ENCODE data around the gene LIPG. TPM values are rescaled to one million over a fixed set of nuclear protein-coding genes. Genes with fewer than 3 reads are reported as not detected.

LIPG gene
- total RNA-seq, 1 experiment from 2014 or later: 5.5 TPM

DNA sequence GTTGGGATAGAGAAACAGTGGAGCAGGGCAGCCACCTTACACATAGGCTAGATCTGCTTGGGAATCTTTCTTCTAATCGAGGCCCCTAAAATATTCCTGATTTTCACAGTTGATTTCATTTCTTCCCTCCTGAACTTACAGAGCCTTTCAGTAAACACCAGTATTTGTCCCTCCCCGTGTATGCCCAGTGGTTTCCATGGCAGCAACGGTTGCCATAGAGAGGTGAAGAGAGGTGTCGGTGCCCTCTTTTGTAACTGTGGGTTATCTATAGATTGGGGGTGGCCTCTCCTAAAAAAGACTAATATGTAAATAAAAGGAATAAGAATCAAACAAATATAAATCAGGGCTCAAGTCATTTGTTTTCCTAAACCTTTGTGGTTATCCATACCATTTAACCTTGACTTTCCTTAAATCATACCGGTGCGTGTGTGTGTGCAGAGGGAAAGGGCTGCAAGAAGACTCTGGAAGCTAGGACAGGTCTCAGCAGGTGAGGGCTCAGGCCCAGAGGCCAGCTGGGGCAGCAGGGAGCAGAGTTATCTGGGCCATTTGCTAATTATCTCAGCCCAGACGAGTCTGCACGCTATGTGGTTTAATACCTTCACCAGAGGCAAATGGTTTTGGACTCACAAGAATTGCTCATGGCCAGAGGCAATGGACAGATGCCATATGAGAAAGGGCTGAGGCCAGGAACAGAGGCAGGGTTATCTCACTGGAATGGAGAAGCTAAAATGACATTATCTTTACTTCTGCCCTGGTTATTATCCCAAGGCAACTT is 35.5 kb downstream of the LIPG start:
- no peaks in the 10 kb centered on the region for H3K36me3 ChIP-seq (replicated peaks; ENCODE audit: control insufficient read depth, insufficient read depth, low read length)
- no peak for DNase-seq
- H3K4me3 ChIP-seq (ENCODE audit: insufficient read depth, low read depth, low read length): no peak overlapping the region
- no peaks in the 10 kb centered on the region for H3K27me3 ChIP-seq (ENCODE audit: control insufficient read depth, insufficient read depth, low read length)

DNA sequence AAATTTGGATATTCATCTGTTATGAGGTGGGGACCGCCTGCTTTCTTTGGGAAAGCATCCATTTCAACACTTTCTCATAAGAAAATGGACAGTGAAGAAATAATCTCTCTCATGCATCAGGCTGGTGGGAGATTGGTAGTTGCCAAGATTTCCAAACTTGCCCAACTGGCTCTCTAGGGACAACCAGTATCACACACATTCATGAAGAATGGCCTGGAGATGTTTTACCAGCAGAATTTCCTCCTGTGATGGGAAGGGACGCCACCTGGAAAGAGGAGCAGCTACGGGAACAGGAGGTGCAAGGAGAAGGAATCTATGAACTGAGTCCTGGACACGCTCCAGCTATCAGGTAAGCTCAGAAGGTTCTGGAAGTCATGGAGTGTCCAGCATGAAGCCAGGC is 39.4 kb downstream of the LIPG start:
- Histone ChIP-seq H3K27me3 (ENCODE audit: control insufficient read depth, insufficient read depth, low read length) (no peaks in the 10 kb centered on the region), H3K36me3 (replicated peaks; ENCODE audit: control insufficient read depth, insufficient read depth, low read length) (no peaks in the 10 kb centered on the region), H3K4me3 (ENCODE audit: insufficient read depth, low read depth, low read length) (no peak overlapping the region)
- DNase-seq: no peak

DNA sequence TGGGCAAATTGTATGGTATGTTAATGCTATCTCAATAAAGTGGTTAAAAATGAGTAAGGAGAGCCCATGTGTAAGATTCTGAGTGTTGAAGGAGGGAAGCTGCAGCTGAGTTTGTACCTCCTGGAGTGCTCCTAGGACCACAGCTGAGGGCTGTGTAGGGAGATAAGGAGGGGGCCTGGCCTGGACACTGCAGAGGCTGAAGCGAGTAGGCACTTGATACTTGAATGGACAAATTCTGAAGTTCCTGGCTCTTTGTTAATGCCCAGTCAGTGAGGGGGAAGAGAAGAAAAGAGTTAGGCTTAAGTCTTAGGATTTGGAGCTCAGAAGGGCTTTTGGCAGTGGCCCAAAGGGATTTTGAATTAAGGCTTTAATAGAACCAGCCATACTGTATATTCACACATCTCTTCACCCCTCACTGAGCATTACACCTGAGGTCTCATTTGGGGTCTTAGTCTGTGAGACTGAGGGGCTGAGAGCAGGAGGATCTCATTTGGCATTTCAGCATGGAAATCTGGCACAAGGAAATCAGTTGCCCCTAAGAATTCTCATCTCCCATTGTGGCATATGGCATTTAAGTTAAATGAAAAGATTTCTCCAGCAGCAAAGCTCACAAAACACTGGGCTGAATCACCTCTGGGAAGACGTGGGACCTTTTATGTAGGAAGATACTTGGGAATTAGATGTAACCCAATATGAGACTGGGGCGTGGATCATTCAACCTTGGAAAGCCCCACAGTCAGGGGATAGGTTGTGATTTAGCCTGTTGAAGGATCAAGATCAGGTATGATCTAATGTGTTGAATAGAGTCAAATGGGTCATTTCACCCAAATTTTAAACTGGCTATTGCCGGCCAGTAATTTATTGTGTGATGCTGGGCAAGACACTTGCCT is 46.8 kb downstream of the LIPG start:
- DNase-seq: no peak
- Histone ChIP-seq H3K27me3 (ENCODE audit: control insufficient read depth, insufficient read depth, low read length) (no peaks in the 10 kb centered on the region), H3K4me3 (ENCODE audit: insufficient read depth, low read depth, low read length) (no peak overlapping the region), H3K36me3 (replicated peaks; ENCODE audit: control insufficient read depth, insufficient read depth, low read length) (no peaks in the 10 kb centered on the region)

DNA sequence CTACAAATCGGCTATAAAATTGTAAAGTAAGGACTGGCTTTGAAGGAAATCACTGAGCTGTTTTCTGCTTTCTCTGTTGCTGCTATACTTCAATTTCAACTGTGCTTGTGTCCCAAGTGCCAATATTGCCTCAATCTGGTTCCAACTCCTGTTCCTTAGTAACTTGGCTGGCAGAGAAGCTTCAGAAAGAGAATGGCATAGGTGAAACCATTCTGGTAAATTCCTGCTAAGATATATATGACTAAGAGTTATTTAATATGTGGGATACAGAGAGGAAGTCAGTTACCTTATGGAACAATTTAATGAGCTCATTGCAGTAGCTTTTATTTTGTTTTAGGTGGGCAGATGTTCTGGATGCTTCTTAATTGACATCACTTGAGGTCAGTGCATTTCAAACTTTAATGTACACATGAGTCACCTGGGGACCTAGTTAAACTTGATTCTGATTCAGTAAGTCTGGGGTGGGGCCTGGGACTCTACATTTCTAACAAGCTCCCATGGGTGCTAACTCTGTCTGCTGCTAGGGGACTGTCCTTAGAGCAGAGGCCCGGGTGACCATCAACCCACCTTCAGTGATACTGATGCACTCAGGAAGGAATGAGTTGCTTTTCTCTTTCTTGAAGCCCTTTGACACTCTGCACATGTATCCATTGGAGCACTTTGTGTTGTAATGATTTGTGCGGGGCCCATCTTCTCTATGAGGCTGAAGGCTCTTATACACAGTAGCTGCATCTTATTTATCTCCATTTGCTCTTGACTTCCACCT is 47.6 kb downstream of the LIPG start:
- Histone ChIP-seq H3K27me3 (ENCODE audit: control insufficient read depth, insufficient read depth, low read length) (no peaks in the 10 kb centered on the region), H3K4me3 (ENCODE audit: insufficient read depth, low read depth, low read length) (no peak overlapping the region), H3K36me3 (replicated peaks; ENCODE audit: control insufficient read depth, insufficient read depth, low read length) (no peaks in the 10 kb centered on the region)
- DNase-seq: no peak

DNA sequence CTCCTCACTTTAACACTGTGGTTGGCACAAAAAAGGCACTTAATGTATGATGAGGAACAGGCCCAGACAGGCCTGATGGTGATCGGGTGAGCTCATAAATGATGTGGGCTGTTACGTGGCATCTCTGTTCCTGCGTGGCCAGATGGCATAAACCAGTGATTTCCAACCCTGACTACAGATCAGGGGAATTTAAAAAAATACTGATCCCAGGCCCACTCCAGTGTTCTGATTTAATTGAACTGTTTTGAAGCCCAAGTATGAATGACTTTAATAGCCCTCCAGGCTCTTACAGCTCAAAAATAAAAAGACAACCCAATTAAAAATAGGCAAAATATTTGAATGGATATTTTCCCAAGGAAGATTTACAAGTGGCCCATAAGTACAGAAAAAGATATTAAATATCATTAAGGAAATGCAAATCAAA is 48.2 kb downstream of the LIPG start:
- H3K27me3 ChIP-seq (ENCODE audit: control insufficient read depth, insufficient read depth, low read length): no peaks in the 10 kb centered on the region
- no peak overlapping the region for H3K4me3 ChIP-seq (ENCODE audit: insufficient read depth, low read depth, low read length)
- no peak for DNase-seq
- no peaks in the 10 kb centered on the region for H3K36me3 ChIP-seq (replicated peaks; ENCODE audit: control insufficient read depth, insufficient read depth, low read length)

DNA sequence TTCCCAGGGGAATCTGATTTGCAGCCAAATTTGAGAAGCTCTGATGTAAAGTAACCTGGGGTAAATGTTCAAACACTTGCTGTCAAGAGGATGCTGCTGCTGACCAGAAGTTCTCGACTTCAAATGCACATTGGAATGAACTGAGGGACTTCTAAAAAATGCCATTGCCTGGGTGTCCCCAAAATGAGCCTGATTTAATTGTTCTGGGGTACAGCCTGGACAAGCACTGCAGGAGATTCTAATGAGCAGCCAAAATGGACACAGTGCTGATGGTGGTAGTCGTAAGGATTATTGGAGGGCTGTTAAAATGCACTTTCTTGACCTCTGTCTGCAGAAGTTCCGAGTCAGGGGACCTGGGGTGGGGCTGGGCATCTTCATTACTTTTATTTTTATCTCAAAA is 49.5 kb downstream of the LIPG start:
- H3K27me3 ChIP-seq (ENCODE audit: control insufficient read depth, insufficient read depth, low read length): no peaks in the 10 kb centered on the region
- H3K4me3 ChIP-seq (ENCODE audit: insufficient read depth, low read depth, low read length): no peak overlapping the region
- DNase-seq: no peak
- no peaks in the 10 kb centered on the region for H3K36me3 ChIP-seq (replicated peaks; ENCODE audit: control insufficient read depth, insufficient read depth, low read length)

DNA sequence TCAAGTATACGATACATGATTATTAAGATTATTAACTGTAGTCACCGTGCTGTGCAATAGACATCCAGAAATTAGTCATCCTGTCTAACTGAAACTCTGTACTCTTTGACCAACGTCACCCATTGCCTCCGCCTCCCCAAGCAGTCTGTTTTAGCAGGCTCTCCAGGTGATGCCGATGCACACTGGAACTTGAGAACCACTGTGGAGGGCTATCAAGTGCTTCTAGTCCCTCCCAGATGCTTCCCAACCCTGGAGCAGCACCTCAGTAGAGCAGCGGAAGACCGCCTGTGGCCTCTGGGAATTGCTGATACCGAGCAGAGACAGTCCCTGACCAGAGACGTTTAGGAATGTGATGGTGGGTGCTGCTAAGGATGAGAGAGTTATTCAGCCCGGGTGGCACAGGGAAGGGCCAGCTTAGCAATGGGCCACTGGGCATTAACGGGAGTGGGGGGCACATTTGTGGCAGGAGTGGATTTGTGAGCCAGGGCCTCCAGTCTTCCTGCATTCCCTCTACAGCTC is 50.7 kb downstream of the LIPG start:
- DNase-seq: peak; percentile 36
- Histone ChIP-seq H3K4me3 (ENCODE audit: insufficient read depth, low read depth, low read length) (no peak overlapping the region), H3K27me3 (ENCODE audit: control insufficient read depth, insufficient read depth, low read length) (no peaks in the 10 kb centered on the region), H3K36me3 (replicated peaks; ENCODE audit: control insufficient read depth, insufficient read depth, low read length) (no peaks in the 10 kb centered on the region)

DNA sequence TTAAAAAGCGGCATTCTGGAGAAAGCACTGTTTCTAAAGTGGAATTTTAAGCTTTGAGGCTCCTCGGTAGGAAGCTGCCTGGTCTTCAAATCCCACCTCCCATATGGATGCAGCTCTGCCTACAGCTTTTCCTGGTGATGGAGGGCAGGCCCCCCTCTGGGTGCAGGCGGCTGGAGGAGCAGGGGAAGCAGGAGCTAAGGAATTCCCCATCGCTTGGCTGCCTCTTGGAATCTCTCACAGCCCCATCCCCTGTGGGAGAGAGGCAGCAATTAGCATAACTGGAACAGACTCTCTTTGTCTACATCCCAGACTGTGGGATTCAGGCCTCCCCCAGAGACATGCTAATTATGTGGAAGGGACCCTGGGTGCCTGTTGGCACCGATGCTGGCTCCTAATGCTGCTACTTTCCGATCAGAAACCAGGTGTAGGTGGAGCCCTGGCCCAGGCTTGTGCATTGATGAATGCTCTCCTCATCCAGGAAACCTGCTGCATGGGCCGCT is 51.3 kb downstream of the LIPG start:
- DNase-seq: peak; percentile 81
- Histone ChIP-seq H3K27me3 (ENCODE audit: control insufficient read depth, insufficient read depth, low read length) (no peaks in the 10 kb centered on the region), H3K4me3 (ENCODE audit: insufficient read depth, low read depth, low read length) (no peak overlapping the region), H3K36me3 (replicated peaks; ENCODE audit: control insufficient read depth, insufficient read depth, low read length) (no peaks in the 10 kb centered on the region)

DNA sequence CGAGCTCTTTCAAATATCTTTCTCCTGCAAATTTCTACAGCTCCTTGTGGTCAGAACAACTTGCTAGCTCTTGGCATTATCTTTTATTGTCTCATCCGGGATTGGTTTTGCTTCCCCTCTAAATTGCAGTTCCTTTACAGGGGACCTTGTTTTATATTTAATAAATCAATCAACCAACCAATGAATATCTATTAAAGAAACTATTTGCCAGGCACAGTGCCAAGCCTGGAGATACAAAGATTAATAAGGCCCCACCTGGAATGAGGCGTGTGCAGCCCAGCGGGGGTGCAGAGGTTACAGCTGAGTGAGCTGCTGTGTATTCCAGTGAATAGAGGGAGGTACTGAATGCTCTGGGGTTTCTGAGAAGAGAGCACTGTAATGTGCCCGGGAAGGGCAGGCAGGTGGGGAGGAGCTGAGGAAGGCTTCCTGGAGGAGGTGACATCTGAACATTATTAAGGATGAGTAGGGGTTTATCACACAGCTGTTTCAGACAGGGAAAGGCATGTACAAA is 51.8 kb downstream of the LIPG start:
- Histone ChIP-seq H3K27me3 (ENCODE audit: control insufficient read depth, insufficient read depth, low read length) (no peaks in the 10 kb centered on the region), H3K4me3 (ENCODE audit: insufficient read depth, low read depth, low read length) (no peak overlapping the region), H3K36me3 (replicated peaks; ENCODE audit: control insufficient read depth, insufficient read depth, low read length) (no peaks in the 10 kb centered on the region)
- DNase-seq: no peak

DNA sequence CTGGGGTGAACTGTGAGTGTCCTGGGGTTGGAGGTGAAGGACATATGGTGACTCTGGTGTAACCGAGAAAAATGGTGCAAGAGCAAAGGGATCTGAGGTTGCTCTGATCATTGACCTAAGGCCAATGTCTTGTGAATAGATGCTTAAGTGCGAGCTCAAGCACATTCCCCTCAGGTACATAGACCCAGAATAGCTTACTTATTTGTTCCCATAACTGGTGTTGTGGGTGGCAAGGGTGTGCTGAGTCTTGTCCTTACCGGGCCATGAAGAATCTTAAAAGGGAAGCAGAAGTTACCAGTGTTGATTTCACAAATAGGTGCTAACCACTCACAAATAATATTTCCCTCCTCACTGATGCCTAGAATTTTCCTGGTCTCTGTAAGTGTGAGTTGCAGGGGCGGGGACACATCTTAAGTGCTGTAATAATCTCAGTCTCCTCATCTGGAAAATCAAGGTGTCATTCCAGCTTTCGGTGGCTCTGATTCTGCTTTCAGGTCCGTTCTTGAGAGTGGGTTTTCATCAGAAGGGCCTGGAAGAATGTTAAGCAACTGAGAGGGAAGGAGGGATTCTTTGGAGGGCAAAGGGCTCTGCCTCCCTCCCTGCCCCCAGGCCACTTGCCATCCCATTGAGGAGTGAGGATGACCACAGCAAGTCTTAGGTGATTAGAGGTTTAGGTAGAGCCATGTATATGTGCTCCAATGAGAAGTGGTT is 54.9 kb downstream of the LIPG start:
- Histone ChIP-seq H3K36me3 (replicated peaks; ENCODE audit: control insufficient read depth, insufficient read depth, low read length) (no peaks in the 10 kb centered on the region), H3K27me3 (ENCODE audit: control insufficient read depth, insufficient read depth, low read length) (no peaks in the 10 kb centered on the region), H3K4me3 (ENCODE audit: insufficient read depth, low read depth, low read length) (no peak overlapping the region)
- no peak for DNase-seq

DNA sequence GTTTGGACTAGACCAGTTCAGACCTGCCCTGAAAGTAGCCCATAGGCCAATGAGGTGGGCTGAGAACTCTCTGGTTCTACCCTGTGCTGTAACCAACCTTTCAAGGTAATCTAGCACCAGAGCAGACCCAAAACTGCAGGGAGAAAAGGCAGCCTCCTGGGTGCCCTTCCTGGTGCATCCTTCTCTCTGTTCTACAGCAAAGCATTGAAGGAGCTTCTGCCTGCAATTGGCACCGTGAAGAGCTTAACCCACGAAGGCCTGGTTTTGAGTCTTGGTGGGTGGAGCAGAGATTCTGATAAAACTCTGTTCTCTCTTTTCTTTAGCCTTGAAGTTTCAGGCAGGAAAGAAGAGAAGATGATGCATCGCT is 55.5 kb downstream of the LIPG start:
- no peak for DNase-seq
- Histone ChIP-seq H3K27me3 (ENCODE audit: control insufficient read depth, insufficient read depth, low read length) (0 out of 2 replicates have a peak, but pooled peaks cover 3% of the 10 kb centered on the region), H3K4me3 (ENCODE audit: insufficient read depth, low read depth, low read length) (no peak overlapping the region), H3K36me3 (replicated peaks; ENCODE audit: control insufficient read depth, insufficient read depth, low read length) (no peaks in the 10 kb centered on the region)

DNA sequence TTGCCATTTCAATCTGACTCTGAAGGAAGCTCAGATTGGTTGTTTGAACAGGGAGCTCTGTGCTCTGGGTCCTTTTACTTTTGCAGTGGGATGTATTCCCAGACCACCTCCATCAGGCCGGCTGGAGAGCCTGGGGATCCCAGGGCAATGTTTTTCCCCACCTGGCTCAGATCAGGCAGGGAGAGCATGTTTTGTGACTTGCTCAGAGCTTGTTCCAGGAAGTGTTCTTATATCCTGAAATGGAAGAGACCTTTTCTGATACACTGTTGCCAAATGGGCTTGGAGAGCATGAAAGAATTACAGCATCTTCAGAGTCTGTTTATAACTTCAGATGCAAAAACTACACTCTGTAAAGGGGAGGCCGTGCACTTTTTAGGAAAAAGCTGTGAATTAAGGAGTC is 56.0 kb downstream of the LIPG start:
- H3K36me3 ChIP-seq (replicated peaks; ENCODE audit: control insufficient read depth, insufficient read depth, low read length): no peaks in the 10 kb centered on the region
- no peak for DNase-seq
- 0 out of 2 replicates have a peak, but pooled peaks cover 3% of the 10 kb centered on the region for H3K27me3 ChIP-seq (ENCODE audit: control insufficient read depth, insufficient read depth, low read length)
- no peak overlapping the region for H3K4me3 ChIP-seq (ENCODE audit: insufficient read depth, low read depth, low read length)

DNA sequence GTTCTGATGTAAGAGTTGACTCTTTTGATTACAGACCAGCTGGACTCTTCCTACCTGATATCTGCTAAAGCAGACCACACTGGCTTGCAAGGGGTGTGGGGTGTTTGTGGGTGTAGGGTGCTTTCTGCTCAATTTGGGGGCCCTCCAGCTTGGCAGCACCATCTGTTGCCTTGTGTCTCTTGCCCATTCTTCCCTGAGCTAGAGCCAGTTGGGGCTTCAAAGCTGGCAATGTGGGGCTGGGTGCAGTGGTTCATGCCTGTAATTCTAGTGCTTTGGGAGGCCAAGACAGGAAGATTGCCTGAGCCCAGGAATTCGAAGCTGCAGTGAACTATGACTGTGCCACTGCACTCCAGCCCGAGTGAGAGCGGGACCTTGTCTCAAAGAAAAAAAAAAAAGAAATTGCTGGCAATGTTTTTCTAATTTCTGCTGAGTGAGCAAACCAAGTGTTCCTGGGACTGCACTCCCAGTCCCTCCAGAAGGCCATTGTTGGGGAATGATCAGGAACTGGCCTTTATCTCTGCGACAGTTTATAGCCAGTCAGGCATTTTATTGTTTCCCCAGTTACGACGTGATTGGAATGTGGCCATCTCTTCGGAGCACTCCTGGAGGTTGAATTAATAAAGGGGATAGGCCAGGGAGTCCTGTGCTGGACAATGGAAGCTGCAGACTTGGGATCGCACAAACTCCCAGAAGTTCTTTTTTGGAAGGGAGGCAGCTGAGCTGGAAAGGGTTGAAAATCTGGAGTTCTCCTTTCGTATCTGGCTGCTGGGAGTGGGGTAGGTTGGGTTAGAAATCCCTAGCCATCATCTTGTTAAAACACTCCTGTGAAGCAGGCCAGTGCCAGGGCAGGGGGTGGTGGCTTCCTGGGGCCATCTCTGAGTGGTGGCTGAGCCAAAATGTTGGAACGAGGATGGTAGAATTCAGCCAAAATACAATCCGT is 57.2 kb downstream of the LIPG start:
- no peaks in the 10 kb centered on the region for H3K36me3 ChIP-seq (replicated peaks; ENCODE audit: control insufficient read depth, insufficient read depth, low read length)
- H3K4me3 ChIP-seq (ENCODE audit: insufficient read depth, low read depth, low read length): no peak overlapping the region
- no peak for DNase-seq
- H3K27me3 ChIP-seq (ENCODE audit: control insufficient read depth, insufficient read depth, low read length): 0 out of 2 replicates have a peak, but pooled peaks cover 3% of the 10 kb centered on the region

Data from H7 (cell line).